ENCODE results near the gene TBXT.
A peak's percentile ranks its signal among the peaks of the same experiment; 100 is the strongest.

Gene TBXT

DNA sequence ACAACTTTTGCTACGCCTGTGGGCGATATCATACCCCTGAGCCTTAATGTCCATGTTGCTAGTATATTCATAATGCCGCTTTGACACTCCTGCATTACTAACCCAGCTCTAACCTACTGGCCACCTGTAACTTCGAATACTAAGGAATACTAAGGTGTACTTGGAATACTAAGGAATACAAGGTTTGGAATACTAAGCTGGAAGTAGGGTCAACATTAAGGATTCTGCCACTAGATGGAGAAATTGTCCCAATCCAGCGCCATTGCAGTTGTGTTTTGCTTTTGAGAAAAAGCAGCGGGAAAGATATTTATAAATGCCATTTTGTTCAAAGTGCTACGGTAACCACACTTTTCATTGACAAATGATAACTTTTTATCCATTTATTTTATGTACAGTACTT lies 10.7 kb downstream of the TBXT start:
- H3K4ac ChIP-seq (ENCODE audit: low read depth, low read length), result no peak overlapping the region
- H3K4me3 ChIP-seq (ENCODE audit: low read depth, low read length), result no peak overlapping the region
- H4K8ac ChIP-seq (ENCODE audit: low read depth, low read length), result no peak overlapping the region
- peaks cover 1% of the 10 kb centered on the region for H3K9me3 ChIP-seq (ENCODE audit: insufficient read depth, low read depth, low read length)
- no peak overlapping the region for H2AK5ac ChIP-seq (ENCODE audit: low read length)
- H3K27me3 ChIP-seq (ENCODE audit: insufficient read depth, low read length), result no peaks in the 10 kb centered on the region
- H2BK120ac ChIP-seq (ENCODE audit: insufficient read depth, low read length, poor library complexity), result no peak overlapping the region
- H3K36me3 ChIP-seq (ENCODE audit: control insufficient read depth in 1 of 2, insufficient read depth in 2 of 2, low read length in 2 of 2), result no peaks in the 10 kb centered on the region
- H2AFZ ChIP-seq (ENCODE audit: insufficient read depth, low read length, poor library complexity), result no peak overlapping the region
- H3K27ac ChIP-seq (ENCODE audit: low read depth, low read length), result no peak overlapping the region
- no peak overlapping the region for H4K91ac ChIP-seq (ENCODE audit: low read depth, low read length)
- H3K4me2 ChIP-seq (ENCODE audit: low read length), result no peak overlapping the region
- no peak overlapping the region for H3K18ac ChIP-seq (ENCODE audit: low read length)
- peak in 1 of 2 donors; percentile 28 for DNase-seq
- no peak overlapping the region for H3K9ac ChIP-seq (ENCODE audit: low read length)
- no peaks in the 10 kb centered on the region for H3K4me1 ChIP-seq (ENCODE audit: control insufficient read depth in 1 of 2, insufficient read depth in 2 of 2, low read length in 2 of 2)
- H3K79me1 ChIP-seq (ENCODE audit: low read length), result no peaks in the 10 kb centered on the region
- H3K79me2 ChIP-seq (ENCODE audit: control insufficient read depth, insufficient read depth, low read length, poor library complexity), result no peaks in the 10 kb centered on the region
- H2BK12ac ChIP-seq (ENCODE audit: low read length), result no peak overlapping the region
- no CpG with 5 or more reads among the region's 7 CpGs for WGBS (ENCODE audit: extremely low coverage, insufficient coverage, insufficient read length)
- no peak overlapping the region for H4K12ac ChIP-seq (ENCODE audit: low read depth, low read length)
- no peak overlapping the region for H3K14ac ChIP-seq (ENCODE audit: low read length)
- no peak overlapping the region for H3K23ac ChIP-seq (ENCODE audit: low read length)
- no peak overlapping the region for H2BK5ac ChIP-seq (ENCODE audit: low read depth, low read length, poor library complexity)

- no peak for DNase-seq
- H3K79me2 ChIP-seq (ENCODE audit: control insufficient read depth, insufficient read depth, low read length, poor library complexity), result no peaks in the 10 kb centered on the region
- H2BK5ac ChIP-seq (ENCODE audit: low read depth, low read length, poor library complexity), result no peak overlapping the region
- H3K4me2 ChIP-seq (ENCODE audit: low read length), result no peak overlapping the region
- H3K27ac ChIP-seq (ENCODE audit: low read depth, low read length), result no peak overlapping the region
- no peak overlapping the region for H4K12ac ChIP-seq (ENCODE audit: low read depth, low read length)
- H3K18ac ChIP-seq (ENCODE audit: low read length), result no peak overlapping the region
- no peak overlapping the region for H3K14ac ChIP-seq (ENCODE audit: low read length)
- H3K9me3 ChIP-seq (ENCODE audit: insufficient read depth, low read depth, low read length), result peaks cover 1% of the 10 kb centered on the region
- no peak overlapping the region for H2AK5ac ChIP-seq (ENCODE audit: low read length)
- H3K36me3 ChIP-seq (ENCODE audit: control insufficient read depth in 1 of 2, insufficient read depth in 2 of 2, low read length in 2 of 2), result no peaks in the 10 kb centered on the region
- H2BK12ac ChIP-seq (ENCODE audit: low read length), result no peak overlapping the region
- H2AFZ ChIP-seq (ENCODE audit: insufficient read depth, low read length, poor library complexity), result no peak overlapping the region
- no peak overlapping the region for H2BK120ac ChIP-seq (ENCODE audit: insufficient read depth, low read length, poor library complexity)
- H4K8ac ChIP-seq (ENCODE audit: low read depth, low read length), result no peak overlapping the region
- whole genome bisulfite sequencing (ENCODE audit: extremely low coverage, insufficient coverage, insufficient read length), result no CpG with 5 or more reads among the region's 5 CpGs
- H3K4me3 ChIP-seq (ENCODE audit: low read depth, low read length), result no peak overlapping the region
- no peak overlapping the region for H4K91ac ChIP-seq (ENCODE audit: low read depth, low read length)
- no peaks in the 10 kb centered on the region for H3K4me1 ChIP-seq (ENCODE audit: control insufficient read depth in 1 of 2, insufficient read depth in 2 of 2, low read length in 2 of 2)
- H3K23ac ChIP-seq (ENCODE audit: low read length), result no peak overlapping the region
- no peaks in the 10 kb centered on the region for H3K27me3 ChIP-seq (ENCODE audit: insufficient read depth, low read length)
- no peak overlapping the region for H3K9ac ChIP-seq (ENCODE audit: low read length)
- H3K79me1 ChIP-seq (ENCODE audit: low read length), result no peaks in the 10 kb centered on the region
- no peak overlapping the region for H3K4ac ChIP-seq (ENCODE audit: low read depth, low read length)
Observed at GRCh38 chr6:166153966-166154365, 13.7 kb downstream of the TBXT start.

DNA sequence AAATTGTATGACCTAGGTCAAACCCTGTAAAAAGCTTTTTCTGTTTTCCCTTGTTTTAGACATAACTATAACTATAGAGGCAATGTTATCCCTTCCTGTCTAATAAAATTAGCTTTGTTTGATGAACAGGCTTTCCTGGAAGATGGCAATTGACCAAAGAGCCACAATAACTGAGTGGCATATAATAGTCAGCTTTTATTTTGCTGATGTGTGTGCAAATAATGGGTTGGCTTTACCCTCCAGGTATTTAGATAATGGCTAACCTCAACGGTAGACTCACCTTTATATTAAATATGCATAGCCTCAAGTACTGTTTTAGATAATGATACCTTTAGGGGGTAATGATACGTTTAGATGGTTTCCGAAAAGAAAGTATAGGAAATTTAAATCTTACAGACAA lies 15.0 kb downstream of the TBXT start:
- WGBS (ENCODE audit: extremely low coverage, insufficient coverage, insufficient read length), result no CpG with 5 or more reads among the region's 3 CpGs
- Histone ChIP-seq H3K23ac (ENCODE audit: low read length) (no peak overlapping the region), H4K91ac (ENCODE audit: low read depth, low read length) (no peak overlapping the region), H2BK12ac (ENCODE audit: low read length) (no peak overlapping the region), H2BK5ac (ENCODE audit: low read depth, low read length, poor library complexity) (no peak overlapping the region), H3K9ac (ENCODE audit: low read length) (no peak overlapping the region), H3K4me1 (ENCODE audit: control insufficient read depth in 1 of 2, insufficient read depth in 2 of 2, low read length in 2 of 2) (no peaks in the 10 kb centered on the region), H2AFZ (ENCODE audit: insufficient read depth, low read length, poor library complexity) (no peak overlapping the region), H3K14ac (ENCODE audit: low read length) (no peak overlapping the region), H3K18ac (ENCODE audit: low read length) (no peak overlapping the region), H3K27me3 (ENCODE audit: insufficient read depth, low read length) (no peaks in the 10 kb centered on the region), H3K79me2 (ENCODE audit: control insufficient read depth, insufficient read depth, low read length, poor library complexity) (no peaks in the 10 kb centered on the region), H2BK120ac (ENCODE audit: insufficient read depth, low read length, poor library complexity) (no peak overlapping the region), H3K4ac (ENCODE audit: low read depth, low read length) (no peak overlapping the region), H2AK5ac (ENCODE audit: low read length) (no peak overlapping the region), H3K27ac (ENCODE audit: low read depth, low read length) (no peak overlapping the region), H3K4me3 (ENCODE audit: low read depth, low read length) (no peak overlapping the region), H4K8ac (ENCODE audit: low read depth, low read length) (no peak overlapping the region), H3K9me3 (ENCODE audit: insufficient read depth, low read depth, low read length) (no peaks in the 10 kb centered on the region), H3K79me1 (ENCODE audit: low read length) (no peaks in the 10 kb centered on the region), H3K4me2 (ENCODE audit: low read length) (no peak overlapping the region), H4K12ac (ENCODE audit: low read depth, low read length) (no peak overlapping the region), H3K36me3 (ENCODE audit: control insufficient read depth in 1 of 2, insufficient read depth in 2 of 2, low read length in 2 of 2) (no peaks in the 10 kb centered on the region)
- DNase-seq, result no peak

DNA sequence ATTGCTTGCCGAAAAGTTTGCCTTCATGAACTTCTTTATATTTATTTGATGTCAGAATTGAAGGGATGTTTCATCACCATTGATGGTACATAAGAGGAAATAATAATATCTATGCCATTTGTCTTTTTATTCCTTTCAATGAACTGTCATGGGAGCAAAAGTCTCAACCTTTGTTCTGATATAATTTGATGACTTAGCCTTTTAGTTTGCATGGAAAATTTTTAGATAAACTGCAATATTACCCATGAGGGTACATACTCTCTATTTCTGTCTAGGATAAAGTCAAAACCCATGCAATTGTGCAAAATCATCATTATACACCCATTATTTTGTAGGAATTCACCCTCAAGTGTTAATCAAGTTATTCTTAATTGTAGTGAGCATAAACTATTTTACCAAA lies 15.9 kb downstream of the TBXT start:
- Histone ChIP-seq H2AK5ac (ENCODE audit: low read length) (no peak overlapping the region), H3K9ac (ENCODE audit: low read length) (no peak overlapping the region), H3K4me3 (ENCODE audit: low read depth, low read length) (no peak overlapping the region), H3K4ac (ENCODE audit: low read depth, low read length) (no peak overlapping the region), H4K91ac (ENCODE audit: low read depth, low read length) (no peak overlapping the region), H2AFZ (ENCODE audit: insufficient read depth, low read length, poor library complexity) (no peak overlapping the region), H2BK120ac (ENCODE audit: insufficient read depth, low read length, poor library complexity) (no peak overlapping the region), H3K27ac (ENCODE audit: low read depth, low read length) (no peak overlapping the region), H3K18ac (ENCODE audit: low read length) (no peak overlapping the region), H3K27me3 (ENCODE audit: insufficient read depth, low read length) (no peaks in the 10 kb centered on the region), H2BK12ac (ENCODE audit: low read length) (no peak overlapping the region), H4K12ac (ENCODE audit: low read depth, low read length) (no peak overlapping the region), H3K36me3 (ENCODE audit: control insufficient read depth in 1 of 2, insufficient read depth in 2 of 2, low read length in 2 of 2) (no peaks in the 10 kb centered on the region), H3K4me1 (ENCODE audit: control insufficient read depth in 1 of 2, insufficient read depth in 2 of 2, low read length in 2 of 2) (no peaks in the 10 kb centered on the region), H3K9me3 (ENCODE audit: insufficient read depth, low read depth, low read length) (no peaks in the 10 kb centered on the region), H3K4me2 (ENCODE audit: low read length) (no peak overlapping the region), H3K79me1 (ENCODE audit: low read length) (no peaks in the 10 kb centered on the region), H3K14ac (ENCODE audit: low read length) (no peak overlapping the region), H3K79me2 (ENCODE audit: control insufficient read depth, insufficient read depth, low read length, poor library complexity) (no peaks in the 10 kb centered on the region), H3K23ac (ENCODE audit: low read length) (no peak overlapping the region), H2BK5ac (ENCODE audit: low read depth, low read length, poor library complexity) (no peak overlapping the region), H4K8ac (ENCODE audit: low read depth, low read length) (no peak overlapping the region)
- no CpG with 5 or more reads among the region's 1 CpG for WGBS (ENCODE audit: extremely low coverage, insufficient coverage, insufficient read length)
- DNase-seq, result no peak

All from trophoblast cell (in vitro differentiated cells and primary cell).